H9 (cell line): ENCODE results near the gene TEX13D. TPM values are rescaled to one million over a fixed set of nuclear protein-coding genes. Genes with fewer than 3 reads are reported as not detected.

Experiments used
- DNase-seq: peaks from one replicate; pipeline ENCODE4 v3.0.0-alpha.2; 2017
- H2AFZ ChIP-seq: one replicate; pipeline ENCODE4 v1.6.1; 2013; ENCODE audit warnings: mild to moderate bottlenecking, low read length, control low read depth, moderate library complexity
- H2AK5ac ChIP-seq: 2 replicates; pipeline ENCODE4 v1.6.1; 2013; ENCODE audit warnings: low read length, control low read depth, mixed read lengths; ENCODE audit not compliant: insufficient read length
- H2BK120ac ChIP-seq: one replicate; pipeline ENCODE4 v1.6.1; 2013; ENCODE audit warnings: low read depth, mild to moderate bottlenecking, low read length, control low read depth, inconsistent platforms; ENCODE audit not compliant: poor library complexity, severe bottlenecking
- H2BK12ac ChIP-seq: 2 replicates; pipeline ENCODE4 v1.6.1; 2013; ENCODE audit warnings: low read length, control low read depth, mixed read lengths, low read depth; ENCODE audit not compliant: insufficient read length
- H2BK15ac ChIP-seq: 2 replicates; pipeline ENCODE4 v1.6.1; 2013; ENCODE audit warnings: low read depth, low read length, control low read depth
- H2BK20ac ChIP-seq: one replicate; pipeline ENCODE4 v1.6.1; 2013; ENCODE audit warnings: low read depth, mild to moderate bottlenecking, low read length, control low read depth, inconsistent platforms; ENCODE audit not compliant: poor library complexity, severe bottlenecking
- H2BK5ac ChIP-seq: 2 replicates; pipeline ENCODE4 v1.6.1; 2013; ENCODE audit warnings: low read length, control low read depth, mixed read lengths; ENCODE audit not compliant: insufficient read length
- H3K14ac ChIP-seq: 2 replicates; pipeline ENCODE4 v1.6.1; 2013; ENCODE audit warnings: low read length, control low read depth; ENCODE audit not compliant: insufficient read depth
- H3K18ac ChIP-seq: 2 replicates; pipeline ENCODE4 v1.6.1; 2013; ENCODE audit warnings: low read depth, mild to moderate bottlenecking, mixed read lengths, low read length, control low read depth; ENCODE audit not compliant: insufficient read length
- H3K23ac ChIP-seq: 2 replicates; pipeline ENCODE4 v1.6.1; 2013; ENCODE audit warnings: low read length, control low read depth, mixed read lengths, low read depth; ENCODE audit not compliant: insufficient read length
- H3K23me2 ChIP-seq: 2 replicates; pipeline ENCODE4 v1.6.1; 2013; ENCODE audit warnings: low read depth, mild to moderate bottlenecking, mixed read lengths, low read length, control low read depth; ENCODE audit not compliant: insufficient read length, poor library complexity, severe bottlenecking
- H3K27ac ChIP-seq: 2 replicates; pipeline ENCODE4 v1.5.1; 2013; ENCODE audit warnings: low read length, control low read depth, mixed read lengths, low read depth; ENCODE audit not compliant: insufficient read length
- H3K27me3 ChIP-seq: 2 replicates; pipeline ENCODE4 v1.6.1; 2013; ENCODE audit warnings: low read length, control low read depth, inconsistent platforms; ENCODE audit not compliant: insufficient read depth
- H3K4ac ChIP-seq: 2 replicates; pipeline ENCODE4 v1.6.1; 2013; ENCODE audit warnings: low read depth, mild to moderate bottlenecking, control low read depth, inconsistent platforms, low read length, moderate library complexity
- H3K4me1 ChIP-seq: 2 replicates; pipeline ENCODE4 v1.6.1; 2013; ENCODE audit warnings: low read length, control low read depth, inconsistent platforms; ENCODE audit not compliant: insufficient read depth
- H3K4me2 ChIP-seq: 2 replicates; pipeline ENCODE4 v1.6.1; 2013; ENCODE audit warnings: low read length, control low read depth, mixed read lengths; ENCODE audit not compliant: insufficient read length, insufficient read depth
- H3K56ac ChIP-seq: 2 replicates; pipeline ENCODE4 v1.6.1; 2013; ENCODE audit warnings: low read depth, mild to moderate bottlenecking, mixed read lengths, low read length, control low read depth; ENCODE audit not compliant: insufficient read length
- H3K79me1 ChIP-seq: 2 replicates; pipeline ENCODE4 v1.6.1; 2013; ENCODE audit warnings: low read depth, mild to moderate bottlenecking, moderate library complexity, low read length, control low read depth, inconsistent platforms; ENCODE audit not compliant: insufficient read depth, poor library complexity, severe bottlenecking
- H3K79me2 ChIP-seq: 2 replicates; pipeline ENCODE4 v1.6.1; 2013; ENCODE audit warnings: low read length, control low read depth, inconsistent platforms; ENCODE audit not compliant: insufficient read depth
- H3K9ac ChIP-seq: 2 replicates; pipeline ENCODE4 v1.6.1; 2013; ENCODE audit warnings: low read length, control low read depth, mixed read lengths; ENCODE audit not compliant: insufficient read length; ENCODE audit errors: extremely low read depth
- H3K9me3 ChIP-seq: one replicate; pipeline ENCODE4 v1.6.1; 2013; ENCODE audit warnings: low read depth, low read length, inconsistent platforms; ENCODE audit not compliant: control insufficient read depth
- H3T11ph ChIP-seq: one replicate; pipeline ENCODE4 v1.6.1; 2013; ENCODE audit warnings: mild to moderate bottlenecking, low read length, control low read depth, inconsistent platforms
- H4K20me1 ChIP-seq: one replicate; pipeline ENCODE4 v1.6.1; 2013; ENCODE audit not compliant: control insufficient read depth, insufficient read length, insufficient read depth
- H4K5ac ChIP-seq: 2 replicates; pipeline ENCODE4 v1.6.1; 2013; ENCODE audit warnings: low read depth, mild to moderate bottlenecking, mixed read lengths, low read length, control low read depth; ENCODE audit not compliant: insufficient read length
- H4K8ac ChIP-seq: replicated peaks from 2 replicates; pipeline ENCODE4 v1.6.1; 2013; ENCODE audit warnings: low read length, control low read depth, mixed read lengths, low read depth; ENCODE audit not compliant: insufficient read length
- H4K91ac ChIP-seq: 2 replicates; pipeline ENCODE4 v1.6.1; 2013; ENCODE audit warnings: low read depth, mild to moderate bottlenecking, moderate library complexity, mixed read lengths, low read length, control low read depth; ENCODE audit not compliant: insufficient read length
- H3K27ac Mint-ChIP-seq, 3 experiments: 2 replicates in 2 of 3; 3 replicates in 1 of 3; pipeline ENCODE4 v1.8.0; 2020 to 2021; ENCODE audit warnings: mixed read lengths in 3 of 3, mild to moderate bottlenecking in 1 of 3, moderate library complexity in 1 of 3
- H3K27me3 Mint-ChIP-seq: 2 replicates; pipeline ENCODE4 v1.8.0; 2021; ENCODE audit warnings: low read depth, mild to moderate bottlenecking, moderate library complexity, mixed read lengths
- H3K36me3 Mint-ChIP-seq, 3 experiments: 2 replicates in 2 of 3; 3 replicates in 1 of 3; pipeline ENCODE4 v1.8.0; 2020 to 2021; ENCODE audit warnings: low read depth in 3 of 3, mixed read lengths in 3 of 3; ENCODE audit not compliant: insufficient read depth in 1 of 3
- H3K4me1 Mint-ChIP-seq, 2 experiments: 2 replicates each; pipeline ENCODE4 v1.8.0; 2020; ENCODE audit warnings: mixed read lengths in 2 of 2
- H3K4me3 Mint-ChIP-seq, 2 experiments: 2 replicates in 1 of 2; 3 replicates in 1 of 2; pipeline ENCODE4 v1.8.0; 2020 to 2021; ENCODE audit warnings: mild to moderate bottlenecking in 2 of 2, mixed read lengths in 2 of 2, moderate library complexity in 1 of 2
- H3K9me3 Mint-ChIP-seq, 2 experiments: 2 replicates in 1 of 2; 3 replicates in 1 of 2; pipeline ENCODE4 v1.8.0; 2020; ENCODE audit warnings: mild to moderate bottlenecking in 2 of 2, mixed read lengths in 2 of 2, moderate library complexity in 1 of 2
- CTCF ChIP-seq: fragments of 200-600 bp; sonication (generic); conservative IDR thresholded peaks from 3 replicates; pipeline ENCODE4 v1.8.0; 2021; ENCODE audit warnings: antibody characterized with exemption, mild to moderate bottlenecking
- WGBS: extraction: QIAGEN DNeasy Blood & Tissue Kit; methylation state at CpG from one replicate; pipeline ENCODE4 v1.1.7; 2013; ENCODE audit warnings: missing lambda C conversion rate, low lambda C conversion rate, mixed read lengths; ENCODE audit not compliant: insufficient read length; ENCODE audit errors: extremely low coverage; 5-methylcytosine and 5-hydroxymethylcytosine counted together
- total RNA-seq: library from RNA; stranded (reverse); gene quantifications from 2 replicates; pipeline ENCODE4 v1.2.1, GENCODE V29; 2021

Gene TEX13D
- total RNA-seq, 1 experiment from 2014 or later: 0.15 TPM

GRCh38 chrX:124325732-124326131 lies 6.7 kb upstream of the TEX13D start:
- H4K91ac ChIP-seq: no peak overlapping the region
- no peak overlapping the region for H3K9ac ChIP-seq
- no peak overlapping the region for H3K56ac ChIP-seq
- H2BK5ac ChIP-seq: no peak overlapping the region
- H3K79me1 ChIP-seq: no peaks in the 10 kb centered on the region
- H4K8ac ChIP-seq: no peak overlapping the region
- H3K18ac ChIP-seq: no peak overlapping the region
- no CpG with 5 or more reads among the region's 1 CpG for WGBS
- H3K23me2 ChIP-seq: no peaks in the 10 kb centered on the region
- no peak overlapping the region for H3T11ph ChIP-seq
- no peak for DNase-seq
- no peak overlapping the region for H2BK20ac ChIP-seq
- Mint-ChIP-seq H3K27ac (no peak overlapping the region), H3K27me3 (no peaks in the 10 kb centered on the region), H3K36me3 (no peaks in the 10 kb centered on the region), H3K4me1 (0 out of 4 replicates have a peak, but pooled peaks cover 0 to 3% of the 10 kb centered on the region in 2 experiments), H3K9me3 (no peaks in the 10 kb centered on the region; a peak in 2 of 5 replicates), H3K4me3 (no peak overlapping the region)
- no peak overlapping the region for H2AFZ ChIP-seq
- no peak overlapping the region for H2AK5ac ChIP-seq
- no peak overlapping the region for H2BK15ac ChIP-seq
- H3K4ac ChIP-seq: no peak overlapping the region
- H3K23ac ChIP-seq: no peak overlapping the region
- peaks cover 8% of the 10 kb centered on the region for H3K9me3 ChIP-seq
- H3K14ac ChIP-seq: no peak overlapping the region
- no peak overlapping the region for H2BK120ac ChIP-seq
- no peak overlapping the region for H3K4me2 ChIP-seq
- no peak overlapping the region for H3K27ac ChIP-seq
- no peak overlapping the region for H4K5ac ChIP-seq
- H4K20me1 ChIP-seq: no peaks in the 10 kb centered on the region
- no peak for TF ChIP-seq CTCF
- no peaks in the 10 kb centered on the region for H3K27me3 ChIP-seq
- H3K4me1 ChIP-seq: no peaks in the 10 kb centered on the region
- no peaks in the 10 kb centered on the region for H3K79me2 ChIP-seq
- no peak overlapping the region for H2BK12ac ChIP-seq
